HG03280 (cell line): ENCODE measurements around the gene EIPR1.

Source experiments
- ATAC-seq: cut with Tn5 transposase; IDR thresholded peaks from one replicate; pipeline ENCODE4 v1.9.1; 2021; ENCODE audit warnings: mild to moderate bottlenecking, moderate library complexity; ENCODE audit not compliant: unreplicated experiment

Gene EIPR1

DNA sequence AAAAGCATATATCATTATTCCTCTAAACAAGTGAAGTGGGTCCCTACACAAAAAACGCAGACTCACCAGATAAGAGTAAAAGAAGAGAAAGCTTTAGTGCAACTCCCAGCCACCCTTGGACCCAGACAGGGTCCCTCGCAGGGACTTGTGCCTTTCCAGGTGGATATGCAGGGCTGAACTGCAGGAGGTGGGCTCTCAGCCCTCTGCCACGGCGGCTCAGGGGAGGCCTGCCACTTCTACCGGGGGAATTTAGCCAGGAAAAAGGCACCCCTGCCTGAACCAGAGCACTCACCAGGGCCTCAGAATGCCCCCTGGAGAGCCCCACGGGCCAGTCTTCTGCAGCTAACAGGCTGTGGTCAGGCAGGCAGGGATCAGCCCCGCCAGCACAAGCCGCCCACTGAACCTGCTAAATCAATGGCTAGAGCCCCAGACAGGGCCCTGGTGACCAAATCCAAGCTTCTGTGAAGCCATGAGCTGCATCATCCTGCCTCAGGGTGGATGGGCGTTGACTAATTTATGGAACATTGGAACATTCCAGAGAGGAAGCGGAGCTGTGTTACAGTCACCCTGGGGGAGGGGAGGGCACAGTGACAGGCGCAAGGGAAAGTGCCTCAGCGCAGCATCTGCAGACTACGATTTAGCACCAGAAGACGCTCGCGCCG lies 209.3 kb downstream of the EIPR1 start:
- ATAC-seq = no peak

DNA sequence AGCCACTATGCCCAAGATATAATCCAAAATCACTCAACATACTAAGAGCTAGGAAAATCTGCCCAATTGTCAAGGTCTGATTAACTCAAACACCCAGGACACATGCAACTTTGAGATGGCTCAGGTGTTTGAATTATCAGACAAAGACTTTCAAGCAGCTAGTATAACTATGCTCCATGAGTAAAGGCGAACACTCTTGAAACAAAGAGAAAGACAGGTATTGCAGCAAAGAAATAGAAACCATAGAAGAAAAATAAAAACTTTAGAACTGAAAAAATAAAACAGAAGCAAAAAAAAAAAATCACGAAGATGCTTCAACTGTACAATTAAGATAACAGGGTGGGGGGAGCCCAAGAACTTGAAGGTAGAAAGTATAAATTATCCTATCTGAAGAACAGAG lies 214.2 kb downstream of the EIPR1 start:
- ATAC-seq = no peak

DNA sequence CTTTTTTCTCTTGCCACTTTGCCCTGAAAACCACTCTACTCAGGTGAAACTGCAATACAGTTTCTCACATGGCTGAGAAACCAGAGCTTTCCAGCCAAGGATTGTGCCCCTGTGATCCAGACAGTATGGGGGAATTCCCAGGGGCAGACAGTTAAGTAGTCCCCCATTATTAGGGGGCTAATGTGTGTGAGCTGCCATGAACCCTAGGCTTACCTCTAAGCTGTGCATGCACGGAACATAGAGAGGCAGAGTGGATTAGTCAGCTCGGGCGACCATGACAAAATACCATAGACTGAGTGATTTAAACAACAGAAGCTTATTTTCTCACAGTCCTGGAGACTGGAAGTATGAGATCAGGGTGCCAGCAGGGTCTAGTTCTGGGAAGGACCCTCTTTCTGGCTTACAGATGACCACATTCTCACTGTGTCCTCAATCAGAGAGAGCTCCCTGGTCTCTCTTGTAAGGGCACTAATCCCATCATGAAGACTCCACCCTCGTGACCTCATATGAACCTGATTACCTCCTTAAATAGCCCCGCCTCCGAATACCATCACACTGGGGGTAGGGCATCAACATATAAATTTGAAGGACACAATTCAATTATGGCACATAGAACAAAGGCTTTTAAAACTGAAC lies 215.1 kb downstream of the EIPR1 start:
- no peak for ATAC-seq

DNA sequence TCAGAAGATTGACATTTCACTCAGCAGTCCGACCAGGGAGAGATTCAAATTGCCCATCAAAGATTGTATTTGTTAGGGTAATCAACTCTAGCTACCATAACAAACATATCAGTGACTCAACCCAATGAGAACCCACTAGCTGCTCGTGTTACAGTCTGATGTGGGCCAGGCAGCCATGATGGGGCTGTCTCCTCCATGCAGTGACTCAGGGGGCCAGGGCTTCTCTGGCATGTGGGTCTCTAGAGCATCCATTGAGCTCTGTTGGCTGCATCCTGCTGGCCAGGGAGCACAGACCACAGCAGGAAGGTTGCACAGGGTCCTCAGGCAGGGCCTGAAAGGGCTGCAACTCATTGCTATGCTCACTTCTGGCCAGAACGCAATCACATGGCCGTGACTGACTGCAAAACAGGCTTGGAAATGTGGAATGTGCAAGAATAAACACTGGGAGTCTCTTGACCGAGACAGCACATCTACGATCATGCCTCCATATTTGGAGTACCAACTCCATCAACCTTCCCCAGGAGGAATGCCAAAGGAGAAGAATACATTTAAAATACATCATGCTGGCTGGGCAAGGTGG lies 216.8 kb downstream of the EIPR1 start:
- no peak for ATAC-seq

DNA sequence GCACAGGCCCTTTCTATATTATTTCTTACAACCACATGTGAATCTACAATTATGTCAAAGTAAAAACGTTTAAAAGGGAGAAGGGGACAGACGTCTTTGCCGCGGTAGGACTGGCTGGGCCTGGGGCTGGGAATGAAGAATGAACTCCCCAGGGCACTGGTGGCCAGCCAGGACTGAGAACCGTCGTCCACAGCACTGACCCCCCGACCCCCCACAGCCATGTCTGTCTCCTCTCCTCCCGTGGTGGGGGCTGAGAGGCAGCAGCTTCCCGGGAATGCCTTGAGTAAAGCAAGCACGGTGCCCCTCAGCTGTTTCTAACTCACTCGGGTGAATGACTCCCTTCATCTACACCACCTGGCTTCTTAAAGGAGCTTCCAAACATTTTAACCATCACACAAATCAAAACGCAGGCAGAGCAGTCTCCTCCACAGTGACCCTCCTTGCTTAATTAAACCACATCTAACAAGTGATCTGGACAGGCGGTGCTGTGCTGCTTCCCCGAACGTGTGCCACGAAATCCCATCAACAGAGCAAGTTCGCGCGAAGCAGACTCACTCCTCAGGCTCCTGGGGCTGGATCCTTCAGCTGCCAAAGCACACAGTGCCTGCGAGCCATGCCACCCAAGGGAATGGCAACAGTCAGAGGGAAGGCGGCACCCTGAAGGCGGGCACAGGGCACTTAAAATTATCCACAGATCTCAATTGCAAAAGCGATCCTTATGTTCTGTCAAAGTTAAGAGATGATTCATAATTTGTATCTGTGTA lies 217.7 kb downstream of the EIPR1 start:
- ATAC-seq = no peak

DNA sequence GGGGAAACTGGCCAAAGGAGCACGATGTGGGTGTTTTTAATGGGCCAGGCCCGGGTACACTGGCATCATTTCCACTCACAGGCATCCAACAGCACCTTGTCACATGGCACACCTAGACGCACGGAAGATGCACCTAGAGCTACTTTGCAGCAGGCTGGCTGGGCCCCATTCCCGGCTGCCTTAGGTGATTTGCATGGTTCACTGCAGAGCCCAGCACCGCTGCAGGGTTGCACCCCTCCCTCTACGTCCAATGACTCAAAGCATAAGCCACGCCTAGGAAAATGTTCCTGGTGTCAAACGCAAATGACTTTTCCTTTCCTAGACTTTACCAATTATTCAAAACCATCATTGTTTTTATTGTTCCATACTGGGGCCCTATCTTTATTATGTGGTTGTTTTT lies 222.9 kb downstream of the EIPR1 start:
- ATAC-seq = no peak

DNA sequence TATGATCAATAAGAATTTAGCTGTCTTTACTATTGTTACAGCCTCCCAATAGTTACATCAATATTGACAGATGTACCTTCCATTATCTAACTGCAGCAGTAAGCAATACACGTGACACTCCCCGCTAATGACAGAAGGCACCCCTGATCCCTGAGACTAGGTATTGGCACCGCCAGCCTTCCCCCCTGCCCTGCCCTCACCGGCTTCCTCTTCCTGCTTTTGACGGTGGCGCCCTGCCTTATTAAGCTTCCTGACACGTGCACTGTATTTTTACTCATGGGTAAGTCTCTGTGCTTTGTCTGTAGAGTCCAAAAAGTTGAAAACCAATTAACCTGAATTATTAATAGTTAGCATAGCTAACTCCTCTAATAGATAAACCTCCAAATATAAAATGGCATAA lies 223.5 kb downstream of the EIPR1 start:
- no peak for ATAC-seq

DNA sequence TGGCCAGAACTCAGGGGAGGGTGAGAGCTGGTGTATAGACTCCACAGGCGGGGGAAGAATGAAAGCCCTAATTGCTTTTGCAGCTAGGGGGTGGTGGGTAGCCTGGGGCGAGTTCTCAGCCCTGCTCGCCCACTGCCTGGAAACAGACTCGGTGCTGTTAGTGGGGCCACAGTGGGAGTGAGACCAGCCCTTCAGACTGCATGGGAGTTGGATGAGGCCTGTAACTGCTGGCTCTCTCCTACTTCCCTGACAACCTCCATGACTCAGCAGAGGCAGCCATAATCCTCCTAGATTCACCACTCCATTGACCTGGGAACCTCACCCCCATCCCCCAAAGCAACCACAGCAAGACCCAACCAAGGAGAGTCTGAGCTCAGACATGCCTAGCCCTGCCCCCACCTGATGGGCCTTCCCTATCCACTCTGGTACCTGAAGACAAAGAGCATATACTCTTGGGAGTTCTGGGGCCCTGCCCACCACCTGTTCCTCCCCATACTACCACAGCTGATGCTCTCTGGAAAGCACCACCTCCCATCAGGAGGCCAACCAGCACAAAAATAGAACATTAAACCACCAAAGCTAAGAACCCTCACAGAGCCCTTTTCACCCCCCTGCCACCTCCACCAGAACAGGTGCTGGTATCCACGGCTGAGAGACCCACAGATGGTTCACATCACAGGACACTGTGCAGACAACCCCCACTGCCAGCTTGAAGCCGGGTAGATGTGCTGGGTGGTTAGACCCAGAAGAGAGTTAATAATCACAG lies 226.3 kb downstream of the EIPR1 start:
- ATAC-seq = no peak

DNA sequence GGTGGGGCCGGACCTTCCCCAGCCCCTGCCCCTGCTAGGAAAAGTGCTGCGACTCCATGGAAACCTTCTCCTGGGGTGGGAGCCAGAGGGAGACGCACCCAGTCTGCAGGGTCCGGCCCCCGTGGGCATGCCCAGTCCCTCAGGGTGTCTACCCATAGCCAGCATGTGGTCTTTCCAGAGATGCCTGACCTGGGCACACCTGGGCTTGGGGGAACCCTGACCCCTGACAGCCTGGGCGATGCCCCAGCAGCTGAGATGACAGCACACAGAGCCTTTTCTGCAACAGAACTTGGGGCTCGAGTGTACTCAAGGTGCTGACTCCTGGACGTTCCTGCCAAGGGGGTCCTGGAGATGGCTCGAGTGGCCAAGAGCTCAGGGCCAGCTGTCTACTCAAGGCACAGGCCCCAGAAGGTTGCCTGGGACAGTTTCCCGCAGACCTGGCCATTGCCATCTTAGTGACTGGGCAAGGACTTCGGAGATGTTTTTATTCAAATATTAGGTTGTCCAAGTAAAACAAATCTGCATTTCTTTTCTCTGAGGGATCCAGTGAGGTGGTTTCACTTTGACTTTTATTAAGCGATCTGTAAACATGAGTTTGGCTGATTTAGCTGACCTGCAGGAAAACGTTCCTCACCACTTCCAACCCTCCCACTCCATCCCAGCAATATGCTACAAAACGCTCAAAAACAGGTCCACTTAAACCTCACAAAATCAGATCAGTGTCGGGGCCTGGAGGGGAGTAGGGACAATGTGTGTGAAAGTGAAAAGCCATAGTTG lies 228.0 kb downstream of the EIPR1 start:
- ATAC-seq = no peak

DNA sequence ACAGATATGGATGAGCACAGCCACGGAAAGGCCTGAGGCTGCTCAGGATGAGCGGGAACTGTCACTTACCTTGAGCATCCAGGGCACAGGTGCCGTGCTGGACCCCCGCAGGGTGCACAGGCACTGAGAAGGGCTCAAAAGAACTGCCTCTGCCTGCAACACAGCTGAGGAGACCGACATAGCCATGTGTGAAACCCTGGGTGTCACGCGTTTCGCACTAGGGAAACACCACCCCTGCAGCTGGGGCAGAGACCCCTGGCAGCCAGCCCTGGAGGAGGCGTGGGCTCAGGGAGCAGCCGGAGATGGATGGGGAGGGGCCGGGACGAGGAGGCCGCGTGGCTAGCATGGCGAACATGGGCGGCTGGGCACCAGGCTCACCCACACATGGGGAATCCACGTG lies 228.9 kb downstream of the EIPR1 start:
- no peak for ATAC-seq

DNA sequence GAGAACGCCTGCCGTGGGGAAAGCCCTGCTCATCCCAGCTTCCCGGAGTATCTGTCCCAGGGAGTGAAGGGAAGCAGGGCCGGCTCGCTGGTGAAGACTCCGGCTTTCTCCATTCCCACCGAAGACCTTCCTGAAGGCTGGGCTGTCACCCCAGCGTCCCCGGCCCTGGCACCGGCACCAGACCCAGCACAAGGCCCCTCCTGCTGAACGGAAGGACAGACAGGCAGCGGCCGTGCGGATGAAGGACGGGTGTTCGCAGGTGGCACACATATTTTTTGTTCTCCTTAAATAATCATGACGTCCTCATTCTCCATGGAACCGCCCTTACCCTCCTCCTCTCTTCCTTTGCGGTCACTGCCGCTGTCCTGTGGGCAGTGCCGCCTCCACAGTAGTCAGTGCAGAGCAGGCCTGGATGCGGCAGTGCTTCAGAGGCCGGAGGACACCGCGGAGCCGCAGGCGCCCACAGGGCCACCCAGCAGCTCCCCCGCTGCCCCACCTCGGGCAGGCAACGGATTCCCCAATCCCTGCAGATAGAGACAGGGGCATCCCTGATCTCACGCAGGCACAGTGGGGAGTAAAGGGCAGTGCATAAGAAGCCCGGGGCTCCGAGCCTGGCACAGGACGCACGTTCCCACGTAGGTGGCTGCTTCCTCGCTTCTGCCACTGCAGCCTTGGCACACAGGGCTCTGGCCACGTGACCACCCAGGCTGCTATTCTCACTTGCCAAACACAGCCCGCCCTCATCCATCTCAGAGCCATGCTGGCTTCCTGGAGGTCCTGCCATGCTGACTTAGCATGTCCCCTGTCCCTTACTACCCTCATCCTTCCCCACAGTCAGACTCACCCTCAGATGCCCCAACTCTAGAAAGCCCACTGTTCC lies 229.7 kb downstream of the EIPR1 start:
- no peak for ATAC-seq

DNA sequence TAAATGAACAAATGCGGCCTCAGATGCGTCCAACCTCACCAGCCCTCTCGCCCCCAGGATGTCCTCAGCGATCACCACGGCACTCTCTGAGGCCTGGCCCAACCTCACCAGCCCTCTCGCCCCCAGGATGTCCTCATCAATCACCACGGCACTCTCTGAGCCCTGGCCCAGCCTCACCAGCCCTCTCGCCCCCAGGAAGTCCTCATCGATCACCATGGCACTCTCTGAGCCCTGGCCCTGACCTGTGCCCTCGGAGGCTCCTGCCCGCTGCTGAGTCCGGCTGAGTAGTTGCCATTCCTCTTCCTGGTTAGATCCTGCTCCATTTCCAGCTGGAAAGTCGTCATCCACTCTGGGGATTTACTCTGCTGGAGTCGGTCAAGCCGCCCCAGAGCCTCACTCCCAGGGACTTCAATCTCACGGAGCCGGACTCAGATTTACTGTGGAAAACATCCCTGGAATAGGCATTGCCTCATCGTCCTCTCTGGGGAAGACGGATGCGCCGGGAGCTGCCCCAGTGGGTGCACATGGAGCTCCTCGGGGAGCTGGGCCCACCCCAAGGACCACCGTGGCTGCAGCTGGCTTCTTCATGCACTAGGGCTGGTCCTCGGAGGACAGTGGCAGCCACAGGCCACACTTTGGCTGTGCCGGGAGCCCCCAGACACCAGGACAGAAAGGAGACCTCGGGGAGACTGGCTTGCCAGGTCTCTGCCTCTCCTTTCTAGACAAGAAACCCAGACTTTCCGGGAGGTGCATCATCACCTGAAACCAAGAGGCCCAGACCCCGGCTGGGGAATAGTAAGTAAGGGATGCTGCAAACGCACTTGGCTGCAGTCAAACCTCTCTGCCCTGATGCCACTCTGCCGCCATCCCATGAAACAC lies 230.6 kb downstream of the EIPR1 start:
- no peak for ATAC-seq

DNA sequence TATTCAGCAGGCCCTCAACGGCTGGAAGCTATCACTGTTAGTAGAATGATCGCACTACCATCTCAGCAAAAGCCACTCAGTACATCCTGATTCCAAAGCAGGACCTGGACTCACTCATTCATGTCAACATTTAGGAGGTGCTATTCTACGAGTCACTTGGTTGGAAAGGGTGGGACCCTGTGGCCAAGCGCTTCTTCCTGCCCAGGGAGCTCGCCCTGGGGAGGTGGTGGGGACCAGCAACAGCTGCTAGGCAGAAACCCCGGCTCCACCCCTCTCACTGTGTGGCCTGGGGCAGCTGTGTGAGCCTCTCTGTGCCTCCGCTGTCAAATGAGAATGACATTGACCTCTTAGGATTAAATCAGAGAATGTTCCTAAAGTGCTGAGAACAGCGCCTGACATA lies 231.4 kb downstream of the EIPR1 start:
- no peak for ATAC-seq

DNA sequence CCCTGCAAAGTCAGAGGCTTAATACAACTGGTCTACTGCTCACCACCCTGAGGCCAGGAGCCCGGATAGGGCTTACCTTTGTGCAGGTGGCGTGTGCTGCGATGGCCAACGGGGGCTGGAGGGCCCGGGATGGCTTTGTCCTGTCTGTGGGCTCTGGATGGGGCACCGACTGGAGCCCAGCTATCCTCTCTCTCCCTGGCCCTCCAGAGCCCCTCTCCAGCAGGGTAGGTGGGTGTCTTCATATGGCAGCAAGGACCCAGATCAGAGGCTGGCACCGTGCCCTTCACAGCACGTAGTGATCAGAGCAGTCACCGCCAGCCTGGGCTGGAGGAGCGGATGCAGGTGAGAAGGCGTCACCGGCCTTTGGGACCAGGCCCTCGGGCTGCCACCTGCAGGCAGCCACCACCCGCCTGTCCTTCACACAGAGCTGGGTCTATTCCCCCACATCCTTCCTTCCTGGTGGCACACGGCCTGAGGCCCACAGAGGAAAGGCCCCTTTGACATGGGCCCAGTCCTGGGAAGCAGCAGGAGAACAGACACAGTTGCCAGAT lies 232.1 kb downstream of the EIPR1 start:
- ATAC-seq = no peak

DNA sequence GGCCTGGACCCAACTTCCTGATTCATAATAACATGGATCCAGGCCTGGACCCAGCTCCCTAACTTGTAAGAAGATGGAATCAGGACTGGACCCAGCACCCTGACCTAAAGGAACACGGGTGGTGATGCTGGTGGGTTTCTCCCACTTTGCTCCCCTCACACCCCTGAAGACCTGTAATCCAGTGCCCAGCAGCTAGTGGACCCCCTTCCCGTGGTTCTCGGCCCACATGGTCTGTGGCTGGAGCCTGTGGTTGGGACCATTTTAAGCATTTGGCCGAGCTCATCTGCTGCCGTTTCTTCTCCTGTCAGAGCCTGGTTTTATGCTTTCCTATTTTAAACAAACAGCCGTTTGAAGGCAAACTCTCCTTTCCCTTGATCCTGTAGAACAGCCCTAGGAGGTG lies 232.8 kb downstream of the EIPR1 start:
- ATAC-seq = no peak

DNA sequence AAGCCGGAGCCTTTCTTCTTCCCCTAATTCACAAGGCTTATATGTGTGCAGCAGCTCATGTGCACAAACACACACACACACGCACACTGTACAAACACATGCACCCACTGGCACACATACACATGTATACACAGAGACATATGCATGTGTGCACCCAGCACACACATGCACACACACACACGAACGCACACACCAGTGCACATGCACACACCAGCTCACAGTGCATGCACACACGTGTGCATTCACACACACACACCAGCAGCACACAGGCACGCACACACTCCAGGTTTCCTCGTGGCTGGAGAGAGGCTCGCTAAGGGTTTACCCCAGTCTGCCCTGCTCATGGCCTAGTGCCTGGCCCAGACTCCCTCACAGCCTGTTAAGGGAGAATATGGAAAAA lies 234.0 kb downstream of the EIPR1 start:
- ATAC-seq = no peak

DNA sequence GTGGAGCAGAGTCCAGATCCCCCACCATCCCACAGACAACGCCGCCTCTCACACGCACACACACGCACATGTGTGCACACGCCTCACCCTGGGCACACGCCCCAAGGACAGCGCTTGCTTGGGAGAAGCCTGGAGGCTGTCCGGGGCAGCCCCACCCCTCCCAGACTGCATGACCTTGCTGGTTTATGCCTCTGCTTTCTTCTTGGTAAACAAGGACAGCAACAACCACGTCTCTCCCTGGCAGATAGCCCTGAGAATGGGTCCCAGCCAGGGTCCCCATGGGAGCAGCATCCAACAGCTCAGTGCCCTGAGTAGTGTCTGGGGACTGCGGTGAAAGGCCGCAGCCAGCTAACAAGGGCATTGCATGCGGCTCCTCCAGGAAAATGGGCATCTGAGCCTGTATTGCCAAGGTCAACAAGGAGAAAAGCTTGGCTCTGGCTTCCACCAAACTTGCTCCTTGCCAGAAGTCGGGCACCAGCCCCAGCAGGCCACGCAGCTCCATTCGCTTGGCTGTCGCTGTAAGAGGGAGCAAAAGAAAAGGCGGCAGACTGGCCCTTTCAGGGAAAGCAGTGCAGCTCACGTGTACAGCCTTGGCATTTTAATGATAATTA lies 234.6 kb downstream of the EIPR1 start:
- ATAC-seq = no peak

DNA sequence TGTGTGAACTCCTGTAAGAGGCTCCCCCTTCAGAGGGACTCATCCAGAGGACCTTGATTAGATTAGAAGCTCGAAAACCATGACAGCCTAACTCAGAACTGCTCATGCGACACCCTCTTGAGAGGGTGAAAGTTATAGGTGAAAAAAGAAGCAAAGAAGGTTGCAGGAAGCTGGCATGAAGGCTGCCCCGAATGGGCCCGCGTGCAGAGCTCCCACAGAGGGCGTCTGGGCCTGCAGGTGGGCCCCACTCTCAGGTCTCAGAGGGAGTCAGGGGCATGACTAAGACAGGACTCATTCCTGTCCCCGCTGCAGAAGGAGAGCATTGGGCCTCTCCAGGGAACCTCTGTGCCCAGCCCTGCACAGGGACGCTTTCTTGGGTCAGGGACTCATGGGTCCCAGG lies 235.4 kb downstream of the EIPR1 start:
- ATAC-seq = no peak
